PC-3 (cell line): ENCODE results near the gene VCP. TPM values are rescaled to one million over a fixed set of nuclear protein-coding genes. Genes with fewer than 3 reads are reported as not detected.
A peak's percentile ranks its signal among the peaks of the same experiment; 100 is the strongest.

Experiments used
- ATAC-seq: fragments of 200-7000 bp; cut with Tn5 transposase; 2 replicates; pipeline ENCODE4 v1.9.1; 2020; ENCODE audit warnings: mild to moderate bottlenecking, moderate library complexity
- BruUV-seq: library from RNA; stranded (reverse); fragments of 400-500 nt; replicated peaks from 2 replicates; lab custom pipeline; 2021; lab: Mats Ljungman, UMichigan
- CTCF ChIA-PET: fragments of 300-600 bp; sonication (Branson Sonifier 250); formaldehyde crosslinking; loops from one replicate; lab custom pipeline; 2022; ENCODE audit warnings: antibody characterized with exemption; lab: Charles Lee
- POLR2A ChIA-PET: fragments of 300-600 bp; sonication (Branson Sonifier 250); formaldehyde crosslinking; loops from one replicate; lab custom pipeline; 2022; ENCODE audit warnings: antibody characterized with exemption; ENCODE audit not compliant: unreplicated experiment; lab: Charles Lee
- DNase-seq: peaks from one replicate; pipeline ENCODE4 v3.0.0-alpha.2; 2015
- H2AFZ ChIP-seq: fragments of 300-600 bp; sonication (generic); 2 replicates; pipeline ENCODE4 v1.6.0; 2016; ENCODE audit warnings: antibody characterized with exemption, low read length
- H3F3A ChIP-seq: fragments of 300-600 bp; sonication (generic); one replicate; pipeline ENCODE4 v1.6.0; 2017; ENCODE audit warnings: antibody characterized with exemption, low read length, control low read depth, mild to moderate bottlenecking; ENCODE audit not compliant: unreplicated experiment
- H3K27ac ChIP-seq: fragments of 300-600 bp; sonication (generic); 2 replicates; pipeline ENCODE4 v1.5.1; 2016; ENCODE audit warnings: mild to moderate bottlenecking, low read length
- H3K27me3 ChIP-seq: fragments of 300-600 bp; sonication (generic); 2 replicates; pipeline ENCODE4 v1.6.1; 2016; ENCODE audit warnings: low read length, mixed read lengths
- H3K36me3 ChIP-seq: fragments of 300-600 bp; sonication (generic); 2 replicates; pipeline ENCODE4 v1.6.1; 2016; ENCODE audit warnings: low read depth, mixed run types, low read length, mixed read lengths
- H3K4me1 ChIP-seq: fragments of 300-600 bp; sonication (generic); 2 replicates; pipeline ENCODE4 v1.5.1; 2016; ENCODE audit warnings: low read length; ENCODE audit not compliant: insufficient read depth
- H3K4me2 ChIP-seq: fragments of 300-600 bp; sonication (generic); 2 replicates; pipeline ENCODE4 v1.6.0; 2016; ENCODE audit warnings: low read length
- H3K4me3 ChIP-seq: fragments of 300-600 bp; sonication (generic); 2 replicates; pipeline ENCODE4 v1.5.1; 2016; ENCODE audit warnings: mild to moderate bottlenecking, low read length, mixed read lengths
- H3K79me2 ChIP-seq: fragments of 300-600 bp; sonication (generic); 2 replicates; pipeline ENCODE4 v1.6.1; 2017; ENCODE audit warnings: low read length, mixed read lengths
- H3K9ac ChIP-seq: fragments of 300-600 bp; sonication (generic); 2 replicates; pipeline ENCODE4 v1.6.0; 2016; ENCODE audit warnings: mild to moderate bottlenecking, low read length
- H3K9me2 ChIP-seq: fragments of 300-600 bp; sonication (generic); replicated peaks from 2 replicates; pipeline ENCODE4 v1.6.1; 2016; ENCODE audit warnings: mixed run types, low read length, mixed read lengths
- H3K9me3 ChIP-seq: fragments of 300-600 bp; sonication (generic); 2 replicates; pipeline ENCODE4 v1.6.1; 2016; ENCODE audit warnings: low read length, mixed read lengths
- H4K20me1 ChIP-seq: fragments of 300-600 bp; sonication (generic); 2 replicates; pipeline ENCODE4 v1.6.1; 2016; ENCODE audit warnings: low read length, mixed read lengths
- EZH2 ChIP-seq: fragments of 300-600 bp; sonication (generic); IDR thresholded peaks from one replicate; pipeline ENCODE4 v1.6.1; 2017; ENCODE audit warnings: antibody characterized with exemption, mild to moderate bottlenecking, low read length; ENCODE audit not compliant: unreplicated experiment
- EZH2phosphoT487 ChIP-seq: fragments of 300-600 bp; sonication (generic); IDR thresholded peaks from 2 replicates; pipeline ENCODE4 v1.6.1; 2018; ENCODE audit warnings: mild to moderate bottlenecking, antibody characterized with exemption, low read length, borderline replicate concordance
- intact Hi-C: fragments of 100-400 bp; cut with micrococcal nuclease; formaldehyde crosslinking; loops from 2 replicates; pipeline ENCODE4 v1.9.0; 2023
- total RNA-seq: library from RNA; depleted of rRNA; stranded (reverse); fragments of >200 nt; gene quantifications from 2 replicates; pipeline ENCODE4 v1.2.3, GENCODE V29; 2014
- TF ChIP-seq, protein P1 (sequence below): fragments of 300-600 bp; sonication (generic); conservative IDR thresholded peaks from 2 replicates; pipeline ENCODE4 v1.5.1; 2017; ENCODE audit warnings: antibody characterized with exemption, low read depth, mild to moderate bottlenecking, low read length

Gene VCP
- total RNA-seq, 1 experiment from 2014 or later = 343 TPM

- DNase-seq (no peak), ATAC-seq (no peak)
- no peak overlapping the region for H3K4me3 ChIP-seq
- no peaks in the 10 kb centered on the region for H3K9me3 ChIP-seq
- no peaks in the 10 kb centered on the region for H3K4me1 ChIP-seq
- no peak overlapping the region for H3K9ac ChIP-seq
- ChIA-PET CTCF (no interaction called here), POLR2A (no interaction called here)
- no peak overlapping the region for H3K27ac ChIP-seq
- intact Hi-C loops = no loop called here
- no TSS peak for BruUV-seq
- no peaks in the 10 kb centered on the region for H3K9me2 ChIP-seq
- no peak for TF ChIP-seq EZH2
- TF ChIP-seq EZH2phosphoT487 = no peak
- TF ChIP-seq, protein P1, sequence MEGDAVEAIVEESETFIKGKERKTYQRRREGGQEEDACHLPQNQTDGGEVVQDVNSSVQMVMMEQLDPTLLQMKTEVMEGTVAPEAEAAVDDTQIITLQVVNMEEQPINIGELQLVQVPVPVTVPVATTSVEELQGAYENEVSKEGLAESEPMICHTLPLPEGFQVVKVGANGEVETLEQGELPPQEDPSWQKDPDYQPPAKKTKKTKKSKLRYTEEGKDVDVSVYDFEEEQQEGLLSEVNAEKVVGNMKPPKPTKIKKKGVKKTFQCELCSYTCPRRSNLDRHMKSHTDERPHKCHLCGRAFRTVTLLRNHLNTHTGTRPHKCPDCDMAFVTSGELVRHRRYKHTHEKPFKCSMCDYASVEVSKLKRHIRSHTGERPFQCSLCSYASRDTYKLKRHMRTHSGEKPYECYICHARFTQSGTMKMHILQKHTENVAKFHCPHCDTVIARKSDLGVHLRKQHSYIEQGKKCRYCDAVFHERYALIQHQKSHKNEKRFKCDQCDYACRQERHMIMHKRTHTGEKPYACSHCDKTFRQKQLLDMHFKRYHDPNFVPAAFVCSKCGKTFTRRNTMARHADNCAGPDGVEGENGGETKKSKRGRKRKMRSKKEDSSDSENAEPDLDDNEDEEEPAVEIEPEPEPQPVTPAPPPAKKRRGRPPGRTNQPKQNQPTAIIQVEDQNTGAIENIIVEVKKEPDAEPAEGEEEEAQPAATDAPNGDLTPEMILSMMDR = no peak
- H3K79me2 ChIP-seq = no peaks in the 10 kb centered on the region
- peaks cover 46% of the 10 kb centered on the region for H3K36me3 ChIP-seq
- H3K27me3 ChIP-seq = no peaks in the 10 kb centered on the region
- no peak overlapping the region for H2AFZ ChIP-seq
- no peaks in the 10 kb centered on the region for H3F3A ChIP-seq
- H3K4me2 ChIP-seq = no peak overlapping the region
- peaks cover 3% of the 10 kb centered on the region; the same call in 1 of the 2 replicates for H4K20me1 ChIP-seq
Measured at GRCh38 chr9:35054185-35054835, 18.1 kb downstream of the VCP start.

DNA sequence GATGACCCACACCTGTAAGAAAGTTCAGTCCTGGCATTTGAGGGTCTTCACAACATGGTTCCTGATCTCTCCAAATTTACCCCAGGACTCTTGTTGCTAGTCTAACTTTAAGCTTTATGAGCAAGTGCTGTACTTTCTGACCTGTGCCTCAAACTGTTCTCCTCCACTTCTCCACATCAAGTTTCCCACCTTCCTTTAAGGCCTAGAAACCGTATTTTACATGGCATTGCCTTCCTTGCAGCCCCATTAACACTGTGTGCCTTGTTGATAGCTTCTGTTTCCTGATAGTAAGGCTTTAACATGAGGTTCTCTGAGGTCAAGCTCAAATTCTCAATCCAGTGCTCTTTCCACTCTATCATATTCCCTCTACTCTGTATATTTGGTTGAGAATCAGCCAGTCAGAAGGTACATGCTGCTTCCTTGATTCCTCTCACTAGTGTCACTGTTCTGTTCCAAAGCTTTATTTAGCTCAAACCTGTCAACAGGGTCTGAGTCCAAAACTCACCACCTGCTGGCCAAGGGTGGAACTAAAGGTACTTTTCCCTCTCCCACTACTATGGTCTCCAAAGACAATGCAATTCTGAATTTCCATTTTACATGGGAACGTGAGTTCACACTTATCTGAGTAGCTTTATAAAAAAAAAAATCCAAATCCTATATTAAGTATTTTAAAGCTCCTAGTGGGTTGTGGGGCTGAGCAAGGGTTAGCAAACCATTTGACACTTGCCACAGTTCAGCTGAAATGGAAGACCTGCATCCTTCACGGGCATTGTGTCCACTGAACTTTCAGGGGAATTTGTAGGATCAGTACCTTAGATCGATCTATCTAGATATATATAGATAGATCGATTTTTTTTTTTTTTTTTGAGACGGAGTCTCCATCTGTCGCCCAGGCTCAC, 21.1 kb downstream of the VCP start:
- BruUV-seq = no TSS peak
- DNase-seq = peak; percentile 61
- Histone ChIP-seq H3F3A (no peaks in the 10 kb centered on the region), H4K20me1 (no peaks in the 10 kb centered on the region; the same call in 1 of the 2 replicates), H3K4me1 (no peaks in the 10 kb centered on the region), H3K79me2 (no peaks in the 10 kb centered on the region), H3K27me3 (no peaks in the 10 kb centered on the region), H3K9ac (no peak overlapping the region), H3K9me3 (no peaks in the 10 kb centered on the region), H2AFZ (no peak overlapping the region), H3K4me2 (no peak overlapping the region), H3K9me2 (no peaks in the 10 kb centered on the region), H3K36me3 (peaks cover 28% of the 10 kb centered on the region), H3K27ac (no peak overlapping the region), H3K4me3 (no peak overlapping the region)
- TF ChIP-seq EZH2 (no peak), EZH2phosphoT487 (no peak)
- TF ChIP-seq, protein P1 = peak; percentile 68
- ATAC-seq = peak; percentile 60
- ChIA-PET CTCF (interaction anchor here (0.6 to 2.4 kb wide), 4 partner anchors 50 to 152 kb away, joined by 3 to 16 read pairs (median 7); no protein-coding TSS in a partner anchor), POLR2A (interaction anchor here (0.6 kb wide), 1 partner anchor 63 kb away, joined by 3 read pairs; no protein-coding TSS in a partner anchor)
- intact Hi-C loops = loop anchor here (1.0 kb wide), 1 partner anchor 152 kb away; no protein-coding TSS in a partner anchor
